Stimulated activated CD8-positive, alpha-beta memory T cell treated with anti-CD3 and anti-CD28 coated beads, Interleukin-4, amount 100 ng/mL, for 24 hours (primary cell): ENCODE results near the gene ABT1.

Source experiments
- DNase-seq: peaks from one replicate; pipeline ENCODE4 v3.0.0-alpha.2; 2020; ENCODE audit warnings: low read depth

The ABT1 gene

GRCh38 chr6:26575494-26575939 is 21.2 kb upstream of the ABT1 start:
- DNase-seq: no peak

GRCh38 chr6:26576407-26576843 is 20.3 kb upstream of the ABT1 start:
- no peak for DNase-seq

- DNase-seq: peak; percentile 69
These were observed 19.6 kb upstream of the ABT1 start for GRCh38 chr6:26576929-26577719.

GRCh38 chr6:26577720-26578072 is 19.1 kb upstream of the ABT1 start:
- no peak for DNase-seq

GRCh38 chr6:26578279-26578678 is 18.5 kb upstream of the ABT1 start:
- no peak for DNase-seq

- DNase-seq: no peak
These were observed 18.0 kb upstream of the ABT1 start for GRCh38 chr6:26578741-26579140.

GRCh38 chr6:26581164-26581915 is 15.4 kb upstream of the ABT1 start:
- DNase-seq: no peak

GRCh38 chr6:26588965-26589364 is 7.8 kb upstream of the ABT1 start:
- no peak for DNase-seq

GRCh38 chr6:26592649-26593048 is 4.1 kb upstream of the ABT1 start:
- no peak for DNase-seq

- DNase-seq: no peak
These were observed 3.2 kb upstream of the ABT1 start for GRCh38 chr6:26593278-26594130.

- no peak for DNase-seq
These were observed 2.6 kb upstream of the ABT1 start for GRCh38 chr6:26594131-26594498.

- peak; percentile 26 for DNase-seq
These were observed 1.8 kb upstream of the ABT1 start for GRCh38 chr6:26594730-26595632.

- peak; percentile 78 for DNase-seq
These were observed 984 bp upstream of the ABT1 start for GRCh38 chr6:26595669-26596269.

- DNase-seq: no peak
These were observed 625 bp downstream of the ABT1 start for GRCh38 chr6:26597389-26597766.

GRCh38 chr6:26597821-26598220 is 1.1 kb downstream of the ABT1 start:
- DNase-seq: no peak

GRCh38 chr6:26598267-26598666 is 1.5 kb downstream of the ABT1 start:
- no peak for DNase-seq

GRCh38 chr6:26599134-26599533 is 2.4 kb downstream of the ABT1 start:
- no peak for DNase-seq

- no peak for DNase-seq
These were observed 2.8 kb downstream of the ABT1 start for GRCh38 chr6:26599591-26599990.

GRCh38 chr6:26600759-26601158 is 4.0 kb downstream of the ABT1 start:
- DNase-seq: no peak

- no peak for DNase-seq
These were observed 5.5 kb downstream of the ABT1 start for GRCh38 chr6:26602262-26602661.

- DNase-seq: no peak
These were observed 7.3 kb downstream of the ABT1 start for GRCh38 chr6:26604026-26604425.
